SKM-1 (cell line): Measurements from ENCODE around the gene TMEM178B.

Source experiments
- DNase-seq: peaks from one replicate; lab custom pipeline; 2025; ENCODE audit not compliant: unreplicated experiment; lab: John Stamatoyannopoulos, UW

Gene TMEM178B

DNA sequence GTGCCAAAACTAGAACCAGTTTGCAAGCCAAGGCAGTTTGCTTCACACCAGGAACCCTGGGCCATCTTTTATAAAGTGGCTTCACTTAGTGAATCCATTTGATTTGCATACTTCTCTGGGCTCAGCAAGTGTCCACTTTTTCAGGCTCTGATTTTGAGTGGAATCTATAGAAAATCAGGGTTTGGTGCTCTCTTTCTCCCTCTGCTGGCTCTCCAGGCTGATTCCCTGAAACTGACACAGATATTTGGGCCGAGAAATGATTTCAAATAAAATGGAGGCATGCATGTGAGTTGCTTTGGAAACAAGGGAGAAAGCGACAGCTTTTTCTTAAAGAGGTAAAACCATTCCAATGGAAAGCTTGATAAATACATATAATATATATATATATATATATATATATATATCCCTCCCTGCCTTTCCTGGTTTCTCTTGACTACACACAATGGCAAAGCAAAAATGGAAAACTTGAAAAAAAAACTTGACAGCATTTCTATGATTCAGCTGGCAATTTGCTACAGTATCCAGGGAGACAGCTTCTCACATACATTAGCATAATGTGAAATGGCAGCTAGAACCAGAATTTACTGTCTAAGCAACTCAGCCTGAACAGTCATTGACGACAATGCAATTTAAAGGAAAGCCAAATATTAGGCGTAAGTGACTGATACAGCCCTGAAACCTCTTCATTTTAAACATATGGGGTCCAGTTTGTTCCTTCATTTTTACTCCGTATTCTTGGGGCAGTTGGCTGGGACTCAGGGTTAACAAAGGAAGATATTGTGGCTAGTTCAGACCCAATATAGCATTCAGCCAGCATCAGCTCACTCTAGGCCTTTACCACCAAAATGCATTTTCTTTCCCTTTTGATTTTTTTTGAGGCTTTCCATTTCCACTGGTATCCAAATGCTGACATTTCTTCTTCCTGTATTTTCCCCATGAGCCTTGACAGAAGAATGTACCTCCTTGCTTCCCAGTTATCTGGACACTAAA is 188.5 kb downstream of the TMEM178B start:
- DNase-seq: no peak

DNA sequence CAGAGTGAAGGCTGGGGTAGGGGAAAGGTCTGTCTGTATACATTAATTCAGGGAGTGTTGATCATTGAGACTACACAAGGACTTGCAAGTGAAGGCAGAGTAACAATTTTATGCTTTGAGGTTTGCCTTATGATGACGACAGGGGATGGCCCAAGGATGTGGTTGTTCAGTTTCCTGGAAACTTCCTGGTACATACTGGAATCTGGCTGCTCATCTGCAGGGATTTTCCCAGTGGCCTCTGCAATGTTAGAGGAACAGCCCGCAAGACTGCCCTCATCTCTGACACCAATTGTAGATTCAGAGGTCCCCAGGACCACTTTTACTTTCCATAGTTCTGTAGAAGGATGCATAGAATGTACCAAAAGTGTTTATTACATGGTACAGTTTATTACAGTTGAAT is 189.6 kb downstream of the TMEM178B start:
- no peak for DNase-seq

- DNase-seq: no peak
Observed at GRCh38 chr7:141263983-141264382, 190.1 kb downstream of the TMEM178B start.

DNA sequence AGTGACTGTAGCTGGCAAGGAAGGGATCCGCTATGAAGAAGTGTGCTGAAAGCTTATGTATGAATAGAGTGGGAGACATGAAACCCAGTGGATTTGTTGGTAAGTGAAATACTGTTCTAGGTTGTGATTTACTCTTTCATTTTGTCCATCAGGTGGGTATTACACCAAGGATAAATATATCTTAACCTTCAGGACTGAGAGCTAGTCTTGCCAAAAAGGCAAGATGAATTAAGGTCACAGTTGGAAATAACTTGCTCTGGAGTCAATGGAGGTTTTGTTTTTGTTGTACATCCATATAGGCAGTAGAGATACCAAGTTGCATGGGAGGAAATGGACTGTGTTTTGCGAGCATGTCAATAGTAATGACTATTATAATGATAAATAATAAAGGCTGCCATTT is 190.6 kb downstream of the TMEM178B start:
- DNase-seq: no peak

DNA sequence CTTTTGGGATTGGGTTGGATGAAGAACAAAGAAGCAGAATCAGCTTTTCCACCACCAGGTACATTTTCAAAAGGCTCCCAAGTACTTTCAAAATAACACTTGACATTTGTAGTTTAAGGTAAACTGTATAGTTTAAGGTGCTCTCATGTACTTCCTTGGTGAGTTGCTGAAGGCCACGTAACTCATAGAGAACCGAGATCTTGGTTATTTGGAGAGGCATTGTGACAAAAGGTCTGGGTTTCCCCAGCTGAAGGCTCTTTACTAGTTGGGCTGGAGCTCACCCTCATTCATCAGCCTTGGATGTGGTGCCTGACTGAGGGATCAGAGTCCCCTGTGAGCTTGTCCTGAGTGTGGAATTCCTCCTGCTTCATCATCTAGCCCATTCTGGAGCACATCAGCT is 191.8 kb downstream of the TMEM178B start:
- DNase-seq: no peak

DNA sequence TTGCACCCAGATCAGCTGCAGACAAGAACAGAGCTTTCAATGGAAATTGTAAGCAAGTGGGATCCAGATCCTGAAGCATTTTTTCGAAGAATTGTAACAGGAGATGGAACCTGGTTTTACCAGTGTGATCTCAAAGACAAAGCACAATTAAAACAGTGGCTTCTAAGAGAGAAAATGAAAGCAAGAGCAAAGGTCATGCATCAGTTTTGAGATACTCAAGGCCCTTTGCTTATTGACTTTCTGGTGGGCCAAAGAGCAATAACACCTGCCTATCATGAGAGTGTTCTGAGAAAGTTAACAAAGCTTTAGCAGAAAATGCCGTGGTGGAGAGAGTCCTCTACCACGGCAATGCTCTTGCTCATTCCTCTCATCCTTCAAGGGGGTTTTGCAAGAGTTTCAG is 194.8 kb downstream of the TMEM178B start:
- DNase-seq: no peak

DNA sequence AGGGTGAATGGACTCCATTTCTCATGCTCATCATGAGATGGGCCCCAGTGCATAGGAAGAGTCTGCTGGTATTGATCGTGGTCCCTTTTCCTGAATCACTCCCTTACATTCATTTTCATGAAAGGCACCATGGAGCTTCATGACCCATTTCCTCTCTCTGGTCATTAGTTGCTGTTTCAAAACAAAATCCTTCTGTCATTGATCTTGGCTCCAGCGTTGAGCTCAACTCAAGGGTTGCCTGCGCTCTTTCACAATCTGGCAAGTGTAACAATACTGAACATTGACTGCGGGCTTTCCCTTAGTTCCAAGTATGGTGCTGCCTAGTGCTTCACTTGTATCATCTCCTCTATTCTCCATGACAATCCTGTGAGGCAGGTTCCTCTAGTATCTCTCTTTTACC is 197.6 kb downstream of the TMEM178B start:
- DNase-seq: no peak

- no peak for DNase-seq
Observed at GRCh38 chr7:141272417-141272816, 198.6 kb downstream of the TMEM178B start.

- DNase-seq: no peak
Observed at GRCh38 chr7:141275350-141275749, 201.5 kb downstream of the TMEM178B start.

DNA sequence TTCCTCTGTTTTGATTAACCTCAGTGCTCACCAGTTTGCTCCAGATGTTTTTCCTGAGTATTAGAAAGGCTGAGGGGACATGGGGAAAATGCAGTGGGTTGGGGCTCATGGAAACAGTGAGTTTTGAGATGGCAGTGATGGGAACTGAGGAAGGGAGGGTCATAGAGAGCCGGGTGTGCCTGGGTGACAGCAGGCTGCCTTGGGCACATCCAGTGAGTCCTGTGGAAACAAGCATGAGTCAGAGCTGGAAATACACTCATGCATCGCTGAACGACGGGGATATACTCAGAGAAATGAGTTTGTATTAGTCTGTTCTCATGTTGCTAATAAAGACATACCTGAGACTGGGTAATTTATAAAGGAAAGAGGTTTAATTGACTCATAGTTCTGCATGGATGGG is 202.2 kb downstream of the TMEM178B start:
- no peak for DNase-seq

GRCh38 chr7:141280100-141280499 is 206.2 kb downstream of the TMEM178B start:
- no peak for DNase-seq

DNA sequence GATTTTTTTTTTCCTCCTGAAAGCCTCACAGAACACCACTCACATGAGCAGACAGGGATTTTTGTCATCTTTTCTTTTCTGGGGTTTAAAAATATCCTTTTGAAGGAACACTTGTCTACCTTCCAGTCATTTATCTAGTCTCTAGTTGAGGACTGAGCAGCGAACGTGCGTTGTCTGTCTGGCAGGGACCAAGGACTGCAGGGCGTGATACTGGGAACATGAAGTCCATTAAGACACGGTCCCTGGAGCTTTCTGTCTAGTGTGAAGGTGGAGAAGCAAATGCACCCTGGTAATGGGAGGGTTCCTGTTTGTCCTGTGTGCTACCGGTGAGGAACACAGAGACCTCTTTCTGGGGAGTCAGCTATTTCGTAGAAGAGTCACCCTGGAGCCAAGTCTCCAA is 207.4 kb downstream of the TMEM178B start:
- DNase-seq: no peak

GRCh38 chr7:141286522-141286921 is 212.7 kb downstream of the TMEM178B start:
- no peak for DNase-seq

GRCh38 chr7:141287936-141288335 is 214.1 kb downstream of the TMEM178B start:
- no peak for DNase-seq

- DNase-seq: no peak
Observed at GRCh38 chr7:141288626-141289025, 214.8 kb downstream of the TMEM178B start.

GRCh38 chr7:141290365-141290764 is 216.5 kb downstream of the TMEM178B start:
- no peak for DNase-seq

- DNase-seq: no peak
Observed at GRCh38 chr7:141290973-141291372, 217.1 kb downstream of the TMEM178B start.

GRCh38 chr7:141291541-141291940 is 217.7 kb downstream of the TMEM178B start:
- no peak for DNase-seq

- DNase-seq: no peak
Observed at GRCh38 chr7:141294143-141294829, 220.4 kb downstream of the TMEM178B start.

DNA sequence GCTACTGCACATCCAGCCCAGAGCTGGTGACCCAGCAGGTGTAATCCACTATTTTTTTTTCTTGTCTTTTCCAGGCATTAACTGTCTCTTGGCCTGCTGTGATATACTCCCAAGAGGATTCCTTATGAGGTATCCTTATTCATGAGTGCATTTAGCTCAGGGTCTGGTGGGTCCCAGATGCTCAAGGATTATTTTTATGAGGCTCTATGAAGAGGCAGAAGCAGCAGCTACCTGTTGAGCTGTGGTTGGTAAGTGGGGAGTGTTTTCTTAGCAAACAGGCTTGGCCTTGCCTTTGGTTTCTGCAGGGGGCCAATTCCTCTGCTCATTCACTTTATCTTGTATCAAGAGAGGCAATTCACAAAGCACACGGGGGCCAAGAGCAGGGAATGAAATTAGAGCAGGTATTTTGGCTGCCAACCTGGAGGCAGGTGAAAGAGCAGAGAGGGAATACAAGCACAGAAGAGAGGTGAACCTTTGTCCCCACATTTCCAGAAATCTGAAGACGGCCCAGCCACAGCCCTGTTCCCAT is 221.6 kb downstream of the TMEM178B start:
- DNase-seq: no peak

DNA sequence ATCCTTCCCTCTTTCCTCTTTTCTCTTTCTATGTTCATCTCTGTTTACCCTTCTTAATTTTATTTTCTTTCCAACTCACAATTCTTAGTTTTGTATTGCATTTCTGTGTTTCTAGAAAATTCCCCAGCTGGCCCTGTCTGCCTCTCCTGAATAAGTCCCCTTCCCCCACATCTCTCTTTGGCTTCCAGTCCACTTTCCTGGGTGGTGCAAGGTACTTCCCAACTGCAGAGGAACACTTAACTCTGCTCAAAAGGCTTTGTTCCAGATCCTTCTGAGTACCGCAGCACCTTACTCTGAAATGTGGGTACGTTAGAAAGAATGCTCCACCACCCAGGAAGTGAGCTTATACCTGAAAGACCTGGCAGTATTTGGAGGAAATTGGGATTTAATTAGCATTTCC is 227.0 kb downstream of the TMEM178B start:
- no peak for DNase-seq

- no peak for DNase-seq
Observed at GRCh38 chr7:141301544-141301943, 227.7 kb downstream of the TMEM178B start.
